Left hindlimb (tissue), 1 donor: ENCODE results near the gene TM4SF5.
A peak's percentile ranks its signal among the peaks of the same experiment; 100 is the strongest.

Source experiments
- DNase-seq: peaks from one replicate; pipeline ENCODE4 v3.0.0-alpha.2; 2018

TM4SF5 gene

GRCh38 chr17:4748686-4749085, 23.0 kb upstream of the TM4SF5 start:
- no peak for DNase-seq

- no peak for DNase-seq
Observed at GRCh38 chr17:4750606-4751005, 21.1 kb upstream of the TM4SF5 start.

GRCh38 chr17:4751932-4752331, 19.8 kb upstream of the TM4SF5 start:
- DNase-seq: no peak

GRCh38 chr17:4753392-4753791, 18.3 kb upstream of the TM4SF5 start:
- DNase-seq: no peak

- no peak for DNase-seq
Observed at GRCh38 chr17:4759776-4760236, 11.9 kb upstream of the TM4SF5 start.

GRCh38 chr17:4764595-4764994, 7.1 kb upstream of the TM4SF5 start:
- DNase-seq: no peak

- DNase-seq: no peak
Observed at GRCh38 chr17:4766201-4766600, 5.5 kb upstream of the TM4SF5 start.

- no peak for DNase-seq
Observed at GRCh38 chr17:4766723-4767122, 5.0 kb upstream of the TM4SF5 start.

- DNase-seq: no peak
Observed at GRCh38 chr17:4768298-4768697, 3.4 kb upstream of the TM4SF5 start.

- no peak for DNase-seq
Observed at GRCh38 chr17:4769628-4770027, 2.1 kb upstream of the TM4SF5 start.

GRCh38 chr17:4772235-4772613, 538 bp downstream of the TM4SF5 start:
- no peak for DNase-seq

- DNase-seq: no peak
Observed at GRCh38 chr17:4777969-4778760, 6.5 kb downstream of the TM4SF5 start.

- no peak for DNase-seq
Observed at GRCh38 chr17:4780325-4780955, 8.8 kb downstream of the TM4SF5 start.

GRCh38 chr17:4782652-4783051, 11.0 kb downstream of the TM4SF5 start:
- no peak for DNase-seq

- DNase-seq: no peak
Observed at GRCh38 chr17:4785311-4786105, 13.8 kb downstream of the TM4SF5 start.

GRCh38 chr17:4786106-4786511, 14.4 kb downstream of the TM4SF5 start, which contains the start of gene VMO1:
Gene VMO1, minus strand, starts transcription at chr17:4786364. Its CDS starts 12 bp downstream, at chr17:4786352.
- no peak for DNase-seq

GRCh38 chr17:4786516-4786915, 14.8 kb downstream of the TM4SF5 start:
- DNase-seq: no peak

- DNase-seq: no peak
Observed at GRCh38 chr17:4788159-4788806, 16.6 kb downstream of the TM4SF5 start.

GRCh38 chr17:4788807-4789700, 17.4 kb downstream of the TM4SF5 start, which contains the start of gene GLTPD2:
Gene GLTPD2, plus strand, starts transcription at chr17:4788964. Its CDS starts 48 bp downstream, at chr17:4789012.
- no peak for DNase-seq

- no peak for DNase-seq
Observed at GRCh38 chr17:4789701-4789950, 17.9 kb downstream of the TM4SF5 start.

GRCh38 chr17:4789951-4790704, 18.4 kb downstream of the TM4SF5 start:
- peak; percentile 90 for DNase-seq
